IPS-18c (cell line): ENCODE data around the gene MRPL41.
"Not testable (repeated sequence)": the region's sequence is repeated elsewhere in the genome, so short reads cannot be mapped to it uniquely, and the experiment has no call there.

Source experiments
- H3K4me3 ChIP-seq: 2 replicates; pipeline ENCODE4 v1.7.0; 2013; ENCODE audit warnings: low read depth, mild to moderate bottlenecking, low read length, moderate library complexity; ENCODE audit not compliant: insufficient read depth
- H3K9me3 ChIP-seq: one replicate; pipeline ENCODE4 v1.6.1; 2013; ENCODE audit warnings: mild to moderate bottlenecking, low read length, moderate library complexity; ENCODE audit not compliant: control insufficient read depth, insufficient read depth

MRPL41 gene

GRCh38 chr9:137551264-137552021 lies at the start of gene MRPL41:
TSS of gene MRPL41 (plus strand) at chr9:137551879. CDS start at chr9:137552082, 203 bp downstream.
- Histone ChIP-seq H3K9me3 (peaks cover 2% of the 10 kb centered on the region), H3K4me3 (peak within 1 kb of the TSS; percentile 90)

- Histone ChIP-seq H3K4me3 (no peak overlapping the region), H3K9me3 (no peaks in the 10 kb centered on the region)
Observed at GRCh38 chr9:137502008-137502911, 49.4 kb upstream of the MRPL41 start.

- H3K9me3 ChIP-seq, result no peaks in the 10 kb centered on the region
Observed at GRCh38 chr9:137504432-137504777, 47.3 kb upstream of the MRPL41 start.

GRCh38 chr9:137505421-137506140 lies 46.1 kb upstream of the MRPL41 start:
- no peak overlapping the region for H3K4me3 ChIP-seq
- H3K9me3 ChIP-seq, result no peaks in the 10 kb centered on the region

More at GRCh38 chr9:137504432-137504777, 47.3 kb upstream of the MRPL41 start:
- no peak overlapping the region for H3K4me3 ChIP-seq

- H3K4me3 ChIP-seq, result no peak overlapping the region
- H3K9me3 ChIP-seq, result no peaks in the 10 kb centered on the region
Observed at GRCh38 chr9:137506274-137506673, 45.4 kb upstream of the MRPL41 start.

GRCh38 chr9:137506702-137507171 lies 44.9 kb upstream of the MRPL41 start:
- no peak overlapping the region for H3K4me3 ChIP-seq
- no peaks in the 10 kb centered on the region for H3K9me3 ChIP-seq

GRCh38 chr9:137509198-137509597 lies 42.5 kb upstream of the MRPL41 start:
- Histone ChIP-seq H3K9me3 (no peaks in the 10 kb centered on the region), H3K4me3 (no peak overlapping the region)

GRCh38 chr9:137511126-137511525 lies 40.6 kb upstream of the MRPL41 start:
- not testable (repeated sequence) for H3K9me3 ChIP-seq, H3K4me3 ChIP-seq

- no peaks in the 10 kb centered on the region for H3K9me3 ChIP-seq
- no peak overlapping the region for H3K4me3 ChIP-seq
Observed at GRCh38 chr9:137511758-137512463, 39.8 kb upstream of the MRPL41 start.

GRCh38 chr9:137513136-137513535 lies 38.5 kb upstream of the MRPL41 start:
- not testable (repeated sequence) for H3K4me3 ChIP-seq, H3K9me3 ChIP-seq

- H3K9me3 ChIP-seq, H3K4me3 ChIP-seq: not testable (repeated sequence)
Observed at GRCh38 chr9:137513801-137514570, 37.7 kb upstream of the MRPL41 start.

- Histone ChIP-seq H3K9me3 (no peaks in the 10 kb centered on the region), H3K4me3 (no peak overlapping the region)
Observed at GRCh38 chr9:137514691-137515337, 36.9 kb upstream of the MRPL41 start.

GRCh38 chr9:137515338-137515724 lies 36.3 kb upstream of the MRPL41 start:
- H3K4me3 ChIP-seq, result no peak overlapping the region
- no peaks in the 10 kb centered on the region for H3K9me3 ChIP-seq

GRCh38 chr9:137516144-137516917 lies 35.3 kb upstream of the MRPL41 start:
- Histone ChIP-seq H3K9me3 (no peaks in the 10 kb centered on the region), H3K4me3 (no peak overlapping the region)
